ENCODE results near the gene DDX20. TPM values are rescaled to one million over a fixed set of nuclear protein-coding genes. Genes with fewer than 3 reads are reported as not detected.
"Not testable (repeated sequence)": the region's sequence is repeated elsewhere in the genome, so short reads cannot be mapped to it uniquely, and the experiment has no call there.

Gene DDX20
- total and polyA plus RNA-seq, 7 donors = 6.2 to 11.6 (median 8.1) TPM

- H3K9me3 ChIP-seq = no peaks in the 10 kb centered on the region
- WGBS, 3 donors = 0 to 1% (median 0%) methylated on average over 56 to 59 of the region's 59 CpGs
- H3K27me3 ChIP-seq (ENCODE audit: insufficient read depth in 3 of 3, low read length in 2 of 3) = peaks cover 0 to 4% (median 0%) of the 10 kb centered on the region in 3 donors
- peak; percentile 82 to 88 (median 84) for ATAC-seq
- H3K36me3 ChIP-seq (ENCODE audit: insufficient read depth in 1 of 2, low read depth in 1 of 2) = peaks cover 0 to 4% of the 10 kb centered on the region in 2 donors
- peak; percentile 90 to 93 for DNase-seq
- TF ChIP-seq CTCF (IDR thresholded peaks at IDR 0.05) = no peak
- H3K4me3 ChIP-seq = peak within 1 kb of the TSS; percentile 92
- peak within 1 kb of the TSS; percentile 95 for H3K27ac ChIP-seq
- peaks cover 37% of the 10 kb centered on the region for H3K4me1 ChIP-seq
- intact Hi-C loops (cut with DNase I) = no loop called here
Measured at GRCh38 chr1:111739194-111739924, 16.3 kb upstream of the DDX20 start, which contains the start of gene INKA2. INKA2 (minus strand) TSS chr1:111739395; CDS start chr1:111739242, 153 bp downstream.

GRCh38 chr1:111739925-111740765, 15.6 kb upstream of the DDX20 start:
- H3K4me1 ChIP-seq = peaks cover 29% of the 10 kb centered on the region
- TF ChIP-seq CTCF (IDR thresholded peaks at IDR 0.05) = no peak
- ATAC-seq = peak; percentile 48 to 67 (median 62)
- peak overlapping the region; percentile 95 for H3K27ac ChIP-seq
- H3K4me3 ChIP-seq = peak overlapping the region; percentile 92
- intact Hi-C loops (cut with DNase I) = loop anchor here in 1 of 2 donors (2.0 kb wide), 1 partner anchor 21 kb away; no protein-coding TSS in a partner anchor
- no peaks in the 10 kb centered on the region for H3K9me3 ChIP-seq
- peaks cover 0 to 2% of the 10 kb centered on the region in 2 donors for H3K36me3 ChIP-seq (ENCODE audit: insufficient read depth in 1 of 2, low read depth in 1 of 2)
- WGBS, 3 donors = 0 to 3% (median 2%) methylated on average over 61 to 63 of the region's 63 CpGs
- DNase-seq = peak; percentile 79 to 86
- H3K27me3 ChIP-seq (ENCODE audit: insufficient read depth in 3 of 3, low read length in 2 of 3) = peaks cover 0 to 4% (median 0%) of the 10 kb centered on the region in 3 donors

GRCh38 chr1:111742292-111742691, 13.4 kb upstream of the DDX20 start:
- peaks cover 28% of the 10 kb centered on the region for H3K4me1 ChIP-seq
- DNase-seq; H3K9me3 ChIP-seq; ATAC-seq; H3K27me3 ChIP-seq (ENCODE audit: insufficient read depth in 3 of 3, low read length in 2 of 3); intact Hi-C loops (cut with DNase I); H3K36me3 ChIP-seq (ENCODE audit: insufficient read depth in 1 of 2, low read depth in 1 of 2); H3K27ac ChIP-seq; H3K4me3 ChIP-seq: not testable (repeated sequence)
- 97 to 98% (median 97%) methylated on average over 14 of the region's 14 CpGs for WGBS, 3 donors

GRCh38 chr1:111742938-111743549, 12.7 kb upstream of the DDX20 start:
- Histone ChIP-seq H3K4me3 (no peak overlapping the region), H3K4me1 (peaks cover 22% of the 10 kb centered on the region), H3K27ac (no peak overlapping the region), H3K27me3 (ENCODE audit: insufficient read depth in 3 of 3, low read length in 2 of 3) (peaks cover 0 to 4% (median 0%) of the 10 kb centered on the region in 3 donors), H3K36me3 (ENCODE audit: insufficient read depth in 1 of 2, low read depth in 1 of 2) (no peaks in the 10 kb centered on the region), H3K9me3 (no peaks in the 10 kb centered on the region)
- WGBS, 3 donors = 84 to 88% (median 85%) methylated on average over 5 of the region's 5 CpGs
- intact Hi-C loops (cut with DNase I) = no loop called here
- no peak for DNase-seq
- no peak for TF ChIP-seq CTCF (IDR thresholded peaks at IDR 0.05)
- no peak for ATAC-seq
